Right kidney (tissue), 1 donor: ENCODE measurements around the gene REST.

Experiments
- DNase-seq: peaks from one replicate; pipeline ENCODE4 v3.0.0-alpha.2; 2016

REST gene

DNA sequence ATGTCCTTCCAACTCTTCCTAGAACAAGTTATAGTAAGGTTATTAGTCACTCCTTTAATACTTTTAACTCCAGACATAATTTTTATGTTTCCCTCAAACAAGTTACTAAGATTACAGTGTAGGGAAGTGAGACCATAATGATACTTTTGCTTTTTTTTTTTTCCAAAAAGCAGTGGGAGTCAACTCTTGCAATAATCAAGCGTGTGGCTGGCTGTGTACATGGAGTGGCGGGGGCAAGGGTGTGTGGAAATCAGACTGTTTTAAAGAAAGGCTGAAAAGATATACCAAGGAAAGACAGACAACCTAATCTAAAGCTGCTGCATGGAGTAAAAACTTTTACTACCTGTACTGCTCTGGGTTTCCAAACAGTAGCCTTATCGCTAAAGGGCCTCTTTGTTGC, 65.6 kb downstream of the REST start:
- DNase-seq: no peak

DNA sequence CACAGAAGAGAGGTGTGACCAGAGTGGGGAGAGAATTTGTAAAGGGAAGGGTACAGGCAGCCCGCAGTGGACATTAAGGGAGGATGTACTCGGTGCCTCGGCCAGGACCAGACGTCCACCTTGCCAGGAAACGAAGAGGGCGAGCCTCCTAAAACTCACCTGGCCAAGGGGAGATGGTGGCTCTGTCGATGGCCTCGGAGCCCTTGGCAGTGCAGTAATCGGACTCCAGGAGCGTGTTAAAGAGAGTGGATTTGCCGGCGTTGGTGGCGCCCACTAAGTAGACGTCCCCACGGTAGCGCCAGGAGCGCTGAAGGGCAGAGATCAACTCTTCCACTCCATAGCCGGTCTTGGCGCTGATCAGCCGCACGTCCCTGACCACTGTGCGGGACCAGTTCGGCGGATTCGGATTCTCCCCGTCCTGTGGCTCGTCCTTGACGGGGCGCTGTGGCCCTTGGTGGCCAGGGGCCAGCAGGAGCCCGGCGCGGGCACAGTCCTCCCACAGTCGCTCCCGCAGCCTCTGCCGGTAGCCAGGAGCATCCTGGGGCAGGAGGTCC, 68.7 kb downstream of the REST start:
- DNase-seq: no peak

DNA sequence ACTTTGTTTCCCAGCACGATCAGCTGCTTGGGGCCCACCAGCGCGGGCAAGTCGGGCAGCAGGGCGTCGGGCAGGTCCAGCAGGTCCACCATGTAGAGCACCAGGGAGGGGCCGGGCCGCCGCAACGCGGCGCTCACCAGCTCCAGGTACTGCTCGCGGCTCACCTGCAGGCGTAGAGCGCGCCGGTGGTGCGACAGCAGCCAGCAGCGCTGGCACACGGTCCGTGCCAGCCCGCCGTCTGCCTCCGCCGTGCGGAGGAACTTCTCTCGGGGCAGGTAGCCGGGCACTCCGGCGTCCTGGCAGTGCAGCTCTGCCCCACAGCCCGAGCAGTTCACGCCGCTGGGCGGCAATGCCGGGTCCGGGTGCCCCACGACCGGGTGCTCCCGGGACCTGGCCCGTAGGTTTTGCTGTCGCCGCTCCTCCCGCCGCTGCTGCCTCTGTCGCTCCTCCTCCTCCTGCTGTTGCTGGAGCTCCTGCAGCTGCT, 69.2 kb downstream of the REST start:
- DNase-seq: no peak

DNA sequence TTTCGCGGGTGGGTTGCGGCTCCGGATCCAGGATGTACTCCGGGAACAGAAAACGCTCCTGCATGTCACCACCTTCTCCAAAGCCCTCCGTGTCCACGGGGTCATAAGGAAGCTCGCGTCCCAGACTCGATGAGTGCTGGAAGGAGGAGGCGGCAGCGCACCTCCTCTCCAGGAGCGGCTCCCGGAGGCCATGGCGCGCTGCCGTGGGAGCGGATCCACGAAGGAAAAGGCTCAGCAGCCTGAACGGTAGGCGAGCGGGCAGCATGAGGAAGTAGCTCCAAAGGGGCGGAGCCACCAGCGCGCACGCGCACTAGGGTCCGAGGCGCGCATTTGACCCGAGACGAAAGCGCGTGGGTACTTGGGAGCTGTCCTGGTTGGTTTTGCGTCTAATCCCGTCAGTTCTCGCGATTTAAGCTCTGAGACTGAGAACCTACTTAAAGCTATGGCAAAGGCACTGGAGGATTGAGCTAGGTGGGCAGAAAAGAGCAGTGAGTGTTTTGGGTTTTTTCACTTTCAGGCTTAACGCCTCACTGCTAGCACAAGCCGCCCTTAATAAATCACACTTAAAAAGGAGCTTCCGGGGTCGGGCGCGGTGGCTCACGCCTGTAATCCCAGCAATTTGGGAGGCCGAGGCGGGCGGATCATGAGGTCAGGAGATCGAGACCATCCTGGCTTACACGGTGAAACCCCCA, 69.8 kb downstream of the REST start, which contains the start of gene NOA1:
TSS of gene NOA1 (minus strand) at position 286 of the 692 bp plus-strand sequence. CDS start at position 265, 21 bp downstream.
- peak; percentile 93 for DNase-seq

DNA sequence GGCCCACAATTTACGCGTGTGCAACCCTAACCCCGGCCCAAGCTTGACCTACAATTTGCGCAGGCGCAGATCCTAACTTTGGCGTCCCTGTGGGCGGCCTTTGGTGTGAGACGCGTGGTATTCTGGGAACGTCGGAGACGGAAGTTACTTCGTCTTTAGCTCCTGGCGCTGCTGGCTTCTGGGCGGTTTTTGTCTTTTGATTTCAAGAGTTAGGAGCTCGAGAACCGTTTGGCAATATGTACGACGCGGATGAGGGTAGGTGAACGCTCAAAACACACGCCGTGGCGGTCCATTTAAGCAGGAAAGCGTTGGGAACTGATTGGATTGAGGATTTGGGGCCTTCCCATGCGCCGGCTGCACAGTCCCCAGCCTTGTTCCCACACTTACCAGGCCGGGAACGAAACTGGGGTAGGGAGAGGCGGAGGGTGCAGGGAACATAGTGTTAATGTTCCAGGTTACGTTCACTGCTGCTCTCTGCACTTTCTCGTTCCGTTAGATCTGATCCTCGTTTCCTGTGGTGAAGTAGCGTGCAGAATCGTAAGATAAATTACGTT, 71.1 kb downstream of the REST start, which contains the start of gene POLR2B:
TSS of gene POLR2B (plus strand) at position 147 of the 554 bp plus-strand sequence. CDS start at position 237, 90 bp downstream.
- peak; percentile 84 for DNase-seq

DNA sequence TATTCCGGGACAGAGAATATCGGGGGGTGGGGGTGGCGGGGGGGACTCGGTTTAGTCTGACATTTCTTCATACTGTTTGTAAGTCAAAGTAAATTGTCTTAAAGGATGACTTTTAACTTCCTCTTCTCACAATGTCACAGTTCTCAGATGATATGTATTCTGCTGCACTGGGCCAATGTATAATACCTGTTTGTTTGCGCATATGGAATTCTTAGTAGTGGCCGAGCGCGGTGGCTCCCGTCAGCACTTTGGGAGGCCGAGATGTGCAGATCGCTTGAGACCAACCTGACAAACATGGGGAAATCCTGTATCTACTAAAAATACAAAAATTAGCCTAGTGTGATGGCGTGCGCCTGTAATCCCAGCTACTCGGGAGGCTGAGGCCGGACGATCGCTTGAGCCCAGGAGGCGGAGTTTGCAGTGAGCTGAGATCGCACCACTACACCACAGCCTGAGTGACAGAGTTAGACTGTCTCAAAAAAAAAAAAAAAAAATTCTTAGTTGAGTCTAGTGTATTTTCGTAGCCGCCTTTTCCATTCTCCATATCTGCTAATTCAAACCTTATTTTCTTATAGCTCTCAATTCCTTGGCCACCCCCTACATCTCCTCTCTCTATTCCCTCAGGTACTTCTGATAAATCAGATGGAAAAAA, 71.8 kb downstream of the REST start:
- peak; percentile 37 for DNase-seq

DNA sequence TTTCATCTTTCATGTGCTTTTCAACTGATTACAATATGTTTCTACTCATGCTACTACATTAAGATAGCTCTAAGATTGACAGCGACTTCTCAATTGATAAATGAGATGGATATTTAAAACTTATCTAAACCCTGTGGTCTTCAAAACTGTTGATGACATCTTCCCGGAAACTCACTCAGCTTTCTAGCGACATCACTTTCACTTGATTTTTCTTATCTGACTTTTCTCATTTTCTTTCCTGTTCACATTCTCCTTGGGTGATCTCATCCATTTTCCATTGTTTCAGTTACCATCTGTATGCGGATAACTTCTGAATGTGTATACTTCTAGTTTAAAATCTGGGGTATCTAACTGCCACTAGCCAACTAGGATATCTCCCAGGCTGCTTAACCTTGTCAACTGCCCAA, 74.1 kb downstream of the REST start:
- DNase-seq: no peak

DNA sequence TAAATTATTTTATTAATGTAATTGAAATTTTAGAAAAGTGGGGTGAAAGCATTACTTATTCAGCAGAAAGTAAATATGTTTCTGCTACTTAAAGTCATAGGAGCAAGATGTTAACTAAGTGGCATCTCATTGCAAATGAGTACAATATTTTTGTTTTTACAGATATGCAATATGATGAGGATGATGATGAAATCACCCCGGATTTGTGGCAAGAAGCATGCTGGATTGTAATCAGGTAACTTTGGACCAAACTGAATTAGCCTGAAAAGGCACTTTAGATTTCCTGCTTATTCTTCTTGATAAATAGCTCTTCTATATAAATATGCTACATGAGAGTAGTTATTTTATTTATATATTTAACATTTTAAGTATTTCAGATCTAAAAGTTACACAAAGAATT, 78.5 kb downstream of the REST start:
- DNase-seq: no peak

DNA sequence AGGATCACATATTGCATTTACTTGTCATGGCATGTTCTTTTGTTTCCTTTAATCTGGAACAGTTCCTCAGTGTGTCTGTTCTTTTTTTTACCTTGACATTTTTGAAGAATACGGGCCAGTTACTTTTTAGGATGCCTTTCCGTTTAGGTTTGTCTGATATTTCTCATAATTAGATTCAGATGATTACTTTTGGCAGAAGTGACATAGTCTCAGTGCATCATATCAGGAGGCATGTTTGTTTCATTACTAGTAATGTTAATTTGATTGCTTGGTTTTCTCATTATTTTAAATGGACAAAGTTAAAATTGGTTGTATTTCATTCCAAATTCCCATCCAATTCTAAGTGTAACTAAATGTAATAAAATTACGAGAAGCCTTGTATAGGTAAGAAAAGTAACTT, 79.3 kb downstream of the REST start:
- no peak for DNase-seq

DNA sequence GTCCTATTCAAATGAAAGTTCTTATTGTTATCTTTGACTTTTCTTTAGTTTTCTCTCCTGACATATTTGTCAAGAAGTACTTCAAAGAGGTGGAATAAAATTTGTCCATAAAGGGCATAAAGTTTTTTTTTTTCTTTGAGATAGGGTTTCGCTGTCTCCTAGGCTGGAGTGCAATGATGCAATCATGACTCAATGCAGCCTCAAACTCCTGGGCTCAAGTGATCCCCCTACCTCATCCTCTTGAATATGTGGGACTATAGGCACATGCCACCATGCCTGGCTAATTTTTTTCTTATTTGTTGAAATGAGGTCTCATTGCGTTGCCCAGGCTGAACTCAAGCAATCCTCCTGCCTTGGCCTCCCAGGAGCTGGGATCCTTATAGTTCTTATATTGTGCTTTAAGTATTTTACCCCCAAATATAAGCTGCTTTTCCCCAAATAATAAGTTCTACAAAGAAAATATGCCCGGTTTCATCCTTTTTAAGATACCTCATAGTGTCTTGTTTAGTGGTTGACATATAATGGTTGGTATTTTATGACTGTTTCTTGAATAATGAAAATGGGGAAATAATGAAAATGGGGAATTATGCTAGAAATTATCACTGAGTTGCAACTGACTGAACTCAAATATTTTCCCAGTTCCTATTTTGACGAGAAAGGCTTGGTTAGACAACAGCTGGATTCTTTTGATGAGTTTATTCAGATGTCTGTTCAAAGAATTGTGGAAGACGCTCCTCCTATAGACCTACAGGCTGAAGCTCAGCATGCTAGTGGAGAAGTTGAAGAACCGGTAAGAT, 82.6 kb downstream of the REST start:
- no peak for DNase-seq

DNA sequence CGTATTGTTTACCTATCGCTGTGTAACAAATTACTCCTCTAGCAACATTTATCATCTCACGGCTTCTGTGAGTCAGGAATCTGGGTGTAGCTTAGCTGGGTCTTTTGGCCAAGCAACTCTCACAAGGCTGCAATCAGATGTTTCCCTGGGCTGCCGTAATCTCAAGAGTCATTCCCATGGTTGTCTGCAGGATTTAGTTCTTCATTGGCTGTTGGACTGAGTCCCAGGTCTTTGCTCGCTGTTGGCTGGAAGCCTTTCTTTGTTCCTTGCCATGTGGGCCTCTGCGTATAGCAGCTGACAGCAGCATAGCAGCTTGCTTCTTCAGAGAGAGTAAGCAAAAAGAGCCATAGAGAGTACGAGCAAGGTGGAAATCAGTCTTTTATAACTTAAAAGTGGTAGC, 87.8 kb downstream of the REST start:
- peak; percentile 3 for DNase-seq

DNA sequence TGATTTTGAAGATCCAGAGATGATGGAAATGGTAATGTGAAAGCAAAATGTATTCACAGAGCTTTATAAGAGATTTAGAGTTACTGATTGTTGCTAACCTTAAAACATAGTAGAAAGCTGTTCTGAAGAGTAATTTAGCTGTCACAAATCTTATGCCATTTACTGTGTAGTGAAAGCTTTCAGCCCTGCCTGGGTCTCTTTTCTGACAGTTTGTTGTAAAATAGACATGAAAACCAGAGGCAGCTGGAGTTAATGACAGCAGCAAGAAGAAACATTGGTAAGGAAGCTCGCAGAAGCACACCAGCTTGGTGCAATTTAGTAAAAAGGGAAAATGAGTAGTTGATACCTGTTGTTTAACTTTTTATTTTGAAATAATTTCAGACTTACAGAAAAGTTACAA, 92.1 kb downstream of the REST start:
- DNase-seq: no peak

DNA sequence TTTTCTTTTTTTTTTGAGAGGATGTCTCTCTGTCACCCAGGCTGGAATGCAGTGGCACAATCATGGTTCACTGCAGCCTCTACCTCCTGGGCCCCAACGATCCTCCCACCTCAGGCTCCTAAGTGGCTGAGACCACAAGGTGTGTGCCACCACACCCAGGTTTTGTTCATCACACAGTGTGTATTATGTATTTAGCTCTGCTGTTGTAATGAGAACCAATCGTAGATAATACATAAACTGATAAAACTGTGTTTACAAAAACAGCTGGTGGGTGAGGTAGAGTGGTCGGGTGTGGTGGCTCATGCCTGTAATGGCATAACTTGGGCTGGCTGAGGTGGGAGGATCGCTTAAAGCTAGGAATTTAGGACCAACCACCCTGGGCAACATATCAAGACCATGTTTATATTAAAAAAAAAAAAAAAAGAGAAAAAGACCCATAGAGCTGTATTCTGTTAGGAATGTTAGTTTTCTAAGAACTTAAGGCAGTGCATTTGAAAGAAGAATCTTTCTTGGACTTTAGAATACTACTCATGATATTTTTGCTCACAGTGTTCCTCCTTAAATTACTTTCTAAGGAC, 105.9 kb downstream of the REST start:
- DNase-seq: no peak
